Stomach (tissue), 4 donors: ENCODE data around the gene LACTB.

Source experiments
- EP300 ChIP-seq: sonication (generic); formaldehyde crosslinking; IDR thresholded peaks from one replicate; pipeline ENCODE4 v1.6.1; 2017; ENCODE audit warnings: antibody characterized with exemption
- TF ChIP-seq, protein P1 (sequence below), 7 experiments: fragments of 450-650 bp in 4 of 7; fragments of 200-600 bp in 3 of 7; sonication (generic) in 3 of 7; IDR thresholded peaks; one replicate each; pipeline ENCODE4 v1.5.1; 2016 to 2019; ENCODE audit warnings: antibody characterized with exemption in 7 of 7, control low read depth in 2 of 7, mild to moderate bottlenecking in 1 of 7

DNA sequence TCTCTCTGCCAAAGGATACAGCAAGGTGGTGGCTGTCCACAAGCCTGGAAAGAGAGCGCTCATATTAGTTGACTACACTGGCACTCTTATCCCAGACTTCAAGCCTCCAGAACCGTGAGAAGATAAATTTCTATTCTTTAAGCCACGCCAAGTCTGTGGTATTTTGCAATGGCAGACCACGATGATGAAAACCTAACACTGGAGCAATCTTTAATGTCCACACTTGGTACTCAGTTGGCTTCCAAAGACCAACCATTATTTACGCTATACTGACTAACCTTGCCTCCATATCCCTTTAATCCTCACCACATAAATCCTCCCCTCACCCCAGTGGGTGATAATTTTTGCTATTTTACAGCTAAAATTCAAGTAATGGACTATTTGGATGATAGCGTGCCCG lies 16.9 kb upstream of the LACTB start:
- TF ChIP-seq EP300 = no peak
- TF ChIP-seq, protein P1, sequence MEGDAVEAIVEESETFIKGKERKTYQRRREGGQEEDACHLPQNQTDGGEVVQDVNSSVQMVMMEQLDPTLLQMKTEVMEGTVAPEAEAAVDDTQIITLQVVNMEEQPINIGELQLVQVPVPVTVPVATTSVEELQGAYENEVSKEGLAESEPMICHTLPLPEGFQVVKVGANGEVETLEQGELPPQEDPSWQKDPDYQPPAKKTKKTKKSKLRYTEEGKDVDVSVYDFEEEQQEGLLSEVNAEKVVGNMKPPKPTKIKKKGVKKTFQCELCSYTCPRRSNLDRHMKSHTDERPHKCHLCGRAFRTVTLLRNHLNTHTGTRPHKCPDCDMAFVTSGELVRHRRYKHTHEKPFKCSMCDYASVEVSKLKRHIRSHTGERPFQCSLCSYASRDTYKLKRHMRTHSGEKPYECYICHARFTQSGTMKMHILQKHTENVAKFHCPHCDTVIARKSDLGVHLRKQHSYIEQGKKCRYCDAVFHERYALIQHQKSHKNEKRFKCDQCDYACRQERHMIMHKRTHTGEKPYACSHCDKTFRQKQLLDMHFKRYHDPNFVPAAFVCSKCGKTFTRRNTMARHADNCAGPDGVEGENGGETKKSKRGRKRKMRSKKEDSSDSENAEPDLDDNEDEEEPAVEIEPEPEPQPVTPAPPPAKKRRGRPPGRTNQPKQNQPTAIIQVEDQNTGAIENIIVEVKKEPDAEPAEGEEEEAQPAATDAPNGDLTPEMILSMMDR (IDR thresholded peaks at IDR 0.05) = no peak
